ENCODE measurements around the gene ZNF407.

Gene ZNF407

GRCh38 chr18:74558096-74558495 is 39.6 kb upstream of the ZNF407 start:
- TF ChIP-seq CTCF (IDR thresholded peaks at IDR 0.05; ENCODE audit: low read depth, low read length, poor library complexity, severe bottlenecking) (no peak), EZH2phosphoT487 (IDR thresholded peaks at IDR 0.05; ENCODE audit: borderline replicate concordance, low read length) (no peak)

GRCh38 chr18:74562131-74562730 is 35.4 kb upstream of the ZNF407 start:
- no peaks in the 10 kb centered on the region for H3K79me2 ChIP-seq (ENCODE audit: control insufficient read depth, low read length)
- no peaks in the 10 kb centered on the region for H3K4me1 ChIP-seq (ENCODE audit: control insufficient read depth, low read length)
- no peaks in the 10 kb centered on the region for H3K36me3 ChIP-seq (ENCODE audit: control insufficient read depth, low read length)
- no peak overlapping the region for H3K4me2 ChIP-seq (ENCODE audit: low read length)
- H3K27me3 ChIP-seq (ENCODE audit: control insufficient read depth, low read length): peaks cover 3% of the 10 kb centered on the region; the same call in 1 of the 2 replicates
- TF ChIP-seq EZH2phosphoT487 (IDR thresholded peaks at IDR 0.05; ENCODE audit: borderline replicate concordance, low read length) (no peak), CTCF (IDR thresholded peaks at IDR 0.05; ENCODE audit: low read depth, low read length, poor library complexity, severe bottlenecking) (no peak)
- no peak overlapping the region for H3K4me3 ChIP-seq (ENCODE audit: low read length)
- H4K20me1 ChIP-seq (ENCODE audit: control insufficient read depth, insufficient read depth, low read depth, low read length): no peaks in the 10 kb centered on the region
- H3K9me3 ChIP-seq (ENCODE audit: control insufficient read depth, insufficient read depth, low read length): peaks cover 3% of the 10 kb centered on the region; the same call in 1 of the 2 replicates
- no peak overlapping the region for H3K27ac ChIP-seq (ENCODE audit: low read depth, low read length)
- no peaks in the 10 kb centered on the region for H3K9me2 ChIP-seq (replicated peaks; ENCODE audit: control insufficient read depth, low read length)
- no peaks in the 10 kb centered on the region for H3F3A ChIP-seq (ENCODE audit: control insufficient read depth, insufficient read depth)

More at GRCh38 chr18:74558096-74558495, 39.6 kb upstream of the ZNF407 start:
- Histone ChIP-seq H3K79me2 (ENCODE audit: control insufficient read depth, low read length) (no peaks in the 10 kb centered on the region), H3F3A (ENCODE audit: control insufficient read depth, insufficient read depth) (no peaks in the 10 kb centered on the region), H3K27me3 (ENCODE audit: control insufficient read depth, low read length) (no peaks in the 10 kb centered on the region), H4K20me1 (ENCODE audit: control insufficient read depth, insufficient read depth, low read depth, low read length) (no peaks in the 10 kb centered on the region), H3K4me3 (ENCODE audit: low read length) (no peak overlapping the region), H3K9me2 (replicated peaks; ENCODE audit: control insufficient read depth, low read length) (no peaks in the 10 kb centered on the region), H3K36me3 (ENCODE audit: control insufficient read depth, low read length) (no peaks in the 10 kb centered on the region), H3K9me3 (ENCODE audit: control insufficient read depth, insufficient read depth, low read length) (no peaks in the 10 kb centered on the region), H3K4me1 (ENCODE audit: control insufficient read depth, low read length) (no peaks in the 10 kb centered on the region), H3K4me2 (ENCODE audit: low read length) (no peak overlapping the region), H3K27ac (ENCODE audit: low read depth, low read length) (no peak overlapping the region)

GRCh38 chr18:74562775-74563174 is 34.9 kb upstream of the ZNF407 start:
- H3K79me2 ChIP-seq (ENCODE audit: control insufficient read depth, low read length): no peaks in the 10 kb centered on the region
- no peaks in the 10 kb centered on the region for H4K20me1 ChIP-seq (ENCODE audit: control insufficient read depth, insufficient read depth, low read depth, low read length)
- H3K36me3 ChIP-seq (ENCODE audit: control insufficient read depth, low read length): no peaks in the 10 kb centered on the region
- no peak overlapping the region for H3K27ac ChIP-seq (ENCODE audit: low read depth, low read length)
- no peak overlapping the region for H3K4me3 ChIP-seq (ENCODE audit: low read length)
- H3K4me1 ChIP-seq (ENCODE audit: control insufficient read depth, low read length): no peaks in the 10 kb centered on the region
- no peaks in the 10 kb centered on the region for H3F3A ChIP-seq (ENCODE audit: control insufficient read depth, insufficient read depth)
- TF ChIP-seq CTCF (IDR thresholded peaks at IDR 0.05; ENCODE audit: low read depth, low read length, poor library complexity, severe bottlenecking): no peak
- no peak for TF ChIP-seq EZH2phosphoT487 (IDR thresholded peaks at IDR 0.05; ENCODE audit: borderline replicate concordance, low read length)
- H3K9me3 ChIP-seq (ENCODE audit: control insufficient read depth, insufficient read depth, low read length): peaks cover 3% of the 10 kb centered on the region; the same call in 1 of the 2 replicates
- H3K9me2 ChIP-seq (replicated peaks; ENCODE audit: control insufficient read depth, low read length): no peaks in the 10 kb centered on the region
- no peak overlapping the region for H3K4me2 ChIP-seq (ENCODE audit: low read length)
- peaks cover 3% of the 10 kb centered on the region; the same call in 1 of the 2 replicates for H3K27me3 ChIP-seq (ENCODE audit: control insufficient read depth, low read length)
